HG03457 (cell line): Measurements from ENCODE around the gene TMEM132C.

Source experiments
- ATAC-seq: cut with Tn5 transposase; IDR thresholded peaks from one replicate; pipeline ENCODE4 v1.9.1; 2021; ENCODE audit warnings: moderate number of reproducible peaks; ENCODE audit not compliant: unreplicated experiment

TMEM132C gene

GRCh38 chr12:128693771-128694170 is 426.8 kb downstream of the TMEM132C start:
- ATAC-seq: no peak

- ATAC-seq: no peak
Measured at GRCh38 chr12:128694445-128694844, 427.5 kb downstream of the TMEM132C start.

GRCh38 chr12:128695697-128696096 is 428.7 kb downstream of the TMEM132C start:
- ATAC-seq: no peak

DNA sequence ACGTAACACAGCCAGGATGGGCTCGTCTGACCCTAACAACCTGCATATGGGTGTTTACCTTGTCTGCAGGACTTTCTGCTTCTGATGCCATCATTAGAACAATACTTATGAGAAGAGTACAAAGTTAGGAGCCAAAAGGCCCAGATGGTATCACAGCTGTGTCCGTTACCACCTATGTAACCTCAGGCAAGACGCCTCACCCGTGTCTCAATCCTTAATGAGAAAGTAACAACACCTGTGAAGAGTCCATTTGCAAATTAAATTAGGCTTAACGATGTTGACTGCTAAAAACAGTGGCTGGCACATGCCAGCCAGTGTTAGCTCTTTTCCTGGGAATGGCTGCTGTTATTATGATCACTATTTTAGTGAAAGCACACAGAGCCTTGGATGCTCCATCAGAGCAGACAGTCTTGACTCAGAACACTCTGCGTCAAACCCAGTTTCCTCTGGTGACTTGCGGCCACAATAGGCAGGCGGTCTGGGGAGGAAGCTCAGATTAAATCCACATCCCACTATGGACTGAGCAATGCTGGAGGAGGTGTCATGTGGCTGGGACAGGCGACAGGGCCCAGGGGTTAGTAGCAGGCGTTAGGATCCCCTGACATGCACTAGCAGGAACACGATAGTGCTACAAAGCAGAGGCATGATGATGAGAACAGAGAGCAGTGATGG is 431.5 kb downstream of the TMEM132C start:
- no peak for ATAC-seq

DNA sequence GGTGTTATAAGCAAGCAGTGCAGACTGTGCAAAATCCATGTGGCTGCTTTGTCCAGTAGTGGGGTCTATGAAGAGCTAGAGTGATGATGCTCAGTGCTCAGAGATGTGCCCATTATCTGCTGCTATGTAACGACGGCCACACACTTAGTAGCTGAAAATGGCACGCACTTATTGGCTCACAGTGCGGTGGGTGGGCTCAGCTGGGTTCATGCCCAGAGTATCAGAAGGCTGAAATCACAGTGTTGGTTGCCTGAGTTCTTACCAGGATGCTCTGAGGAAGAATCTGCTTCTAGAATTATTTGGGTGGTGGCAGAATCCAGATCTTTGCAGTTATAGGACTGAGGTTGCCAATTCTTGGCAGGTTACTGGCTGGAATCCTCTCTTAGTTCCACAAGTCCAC is 432.1 kb downstream of the TMEM132C start:
- no peak for ATAC-seq

GRCh38 chr12:128702371-128702770 is 435.4 kb downstream of the TMEM132C start:
- ATAC-seq: no peak

DNA sequence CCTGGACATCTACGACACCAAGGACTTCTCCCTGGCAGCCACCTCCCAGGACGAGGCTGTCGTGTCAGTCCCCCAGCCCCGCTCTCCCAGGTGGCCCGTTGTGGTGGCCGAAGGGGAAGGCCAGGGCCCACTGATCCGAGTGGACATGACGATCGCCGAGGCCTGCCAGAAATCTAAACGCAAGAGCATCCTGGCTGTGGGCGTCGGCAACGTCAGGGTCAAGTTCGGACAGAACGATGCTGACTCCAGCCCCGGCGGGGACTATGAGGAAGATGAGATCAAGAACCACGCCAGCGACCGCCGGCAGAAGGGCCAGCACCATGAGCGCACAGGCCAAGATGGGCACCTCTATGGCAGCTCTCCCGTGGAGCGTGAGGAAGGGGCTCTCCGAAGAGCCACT is 438.2 kb downstream of the TMEM132C start:
- ATAC-seq: no peak

DNA sequence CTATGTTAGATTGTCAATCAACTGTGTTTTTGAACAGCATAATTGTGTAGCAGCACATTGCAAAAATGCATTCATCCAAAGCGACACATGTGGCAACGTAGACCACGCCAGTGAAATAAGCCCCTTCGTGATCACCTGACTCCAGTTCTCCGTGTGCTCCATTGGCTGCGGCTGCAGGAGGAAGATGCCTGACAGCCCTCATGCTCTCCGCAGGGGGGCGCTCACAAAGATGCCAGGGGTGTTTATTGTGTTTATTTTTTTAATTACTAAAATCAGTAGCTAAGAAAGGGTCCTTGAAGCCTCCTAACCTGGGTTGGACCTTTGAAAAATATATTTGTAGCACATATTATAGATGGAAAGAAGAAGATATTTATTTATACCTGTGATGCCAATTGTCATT is 440.5 kb downstream of the TMEM132C start:
- ATAC-seq: no peak

DNA sequence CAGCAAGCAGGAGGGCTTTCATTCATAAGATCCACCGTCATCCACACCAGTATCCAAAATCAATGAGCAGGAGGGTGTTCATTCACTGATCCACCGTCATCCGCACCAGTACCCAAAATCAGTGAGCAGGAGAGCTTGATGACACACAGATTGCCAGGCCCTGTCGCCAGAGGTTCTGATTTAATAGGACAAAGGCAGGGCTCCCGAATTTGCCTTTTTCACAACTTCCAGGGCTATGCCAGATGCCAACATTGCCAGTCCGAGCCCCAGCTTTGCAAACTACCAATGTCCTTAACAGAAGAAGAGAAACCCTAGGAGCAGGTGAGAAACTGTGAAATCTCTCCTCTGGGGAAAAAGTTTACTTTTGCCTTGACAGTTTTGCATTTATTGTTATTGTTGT is 441.8 kb downstream of the TMEM132C start:
- no peak for ATAC-seq

GRCh38 chr12:128709660-128710059 is 442.7 kb downstream of the TMEM132C start:
- ATAC-seq: no peak

GRCh38 chr12:128711486-128711885 is 444.5 kb downstream of the TMEM132C start:
- no peak for ATAC-seq

GRCh38 chr12:128712622-128713021 is 445.7 kb downstream of the TMEM132C start:
- ATAC-seq: no peak

GRCh38 chr12:128715485-128715884 is 448.5 kb downstream of the TMEM132C start:
- no peak for ATAC-seq

DNA sequence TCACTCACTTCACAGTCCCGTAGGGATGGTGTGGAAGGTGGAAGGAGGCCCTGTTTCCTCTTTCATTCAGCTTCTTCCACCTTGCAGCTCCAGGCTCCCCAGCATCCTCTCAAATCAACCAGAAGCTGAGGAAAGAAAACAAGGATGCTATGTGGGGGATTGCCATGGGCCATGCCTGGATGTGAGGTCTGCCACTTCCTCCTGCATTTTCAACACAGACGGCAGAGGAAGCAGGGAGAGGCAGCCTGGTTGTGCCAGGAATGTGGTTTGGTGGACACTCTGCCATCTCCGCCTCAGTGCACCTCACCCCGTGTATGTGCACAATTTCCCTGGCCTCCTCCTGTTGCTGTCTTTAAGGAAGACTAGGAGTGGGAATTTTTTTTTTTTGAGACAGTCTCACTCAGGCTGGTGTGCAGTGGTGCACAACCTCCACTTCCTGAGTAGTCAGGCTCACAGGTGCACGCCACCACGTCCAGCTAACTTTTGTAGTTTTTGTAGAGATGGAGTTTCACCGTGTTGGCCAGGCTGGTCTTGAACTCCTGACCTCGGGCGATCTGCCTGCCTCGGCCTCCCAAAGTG is 457.6 kb downstream of the TMEM132C start:
- no peak for ATAC-seq

DNA sequence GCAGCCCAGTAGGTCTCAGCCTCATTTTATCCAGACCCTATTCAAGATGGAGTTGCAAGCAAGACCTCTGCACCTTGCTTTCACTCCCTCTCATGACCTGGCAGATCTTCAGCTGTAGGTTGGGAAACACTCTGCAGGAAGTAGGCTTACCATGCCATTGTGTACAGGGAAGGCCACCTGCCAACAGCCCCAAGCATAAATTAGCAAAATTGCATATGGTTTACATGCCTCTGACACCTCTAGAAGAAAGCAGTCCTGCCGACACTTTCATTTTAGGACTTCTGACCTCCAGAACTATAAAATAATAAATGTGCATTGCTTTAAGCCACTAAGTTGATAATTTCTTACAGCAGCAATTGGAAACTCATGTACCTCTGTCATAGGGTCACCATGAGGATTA is 459.9 kb downstream of the TMEM132C start:
- no peak for ATAC-seq

DNA sequence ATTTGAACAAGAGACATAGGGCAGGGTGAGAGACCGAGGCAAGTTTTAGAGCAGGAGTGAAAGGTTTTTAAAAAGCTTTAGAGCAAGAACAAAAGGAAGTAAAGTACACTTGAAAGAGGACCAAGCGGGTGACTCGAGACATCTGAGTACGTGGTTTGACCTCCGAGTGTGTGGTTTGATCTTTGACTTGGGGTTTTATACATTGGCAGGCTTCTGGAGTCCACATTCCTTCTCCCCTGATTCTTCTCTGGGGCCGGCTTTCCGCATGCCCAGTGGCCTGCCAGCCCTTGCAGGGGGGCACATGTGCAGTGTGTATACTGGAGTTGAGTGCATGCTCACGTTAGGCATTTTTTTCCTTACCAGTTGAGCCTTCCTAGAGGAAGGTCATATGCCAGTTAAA is 460.5 kb downstream of the TMEM132C start:
- ATAC-seq: no peak

GRCh38 chr12:128727999-128728398 is 461.0 kb downstream of the TMEM132C start:
- no peak for ATAC-seq

- ATAC-seq: no peak
Measured at GRCh38 chr12:128729628-128730121, 462.7 kb downstream of the TMEM132C start.

DNA sequence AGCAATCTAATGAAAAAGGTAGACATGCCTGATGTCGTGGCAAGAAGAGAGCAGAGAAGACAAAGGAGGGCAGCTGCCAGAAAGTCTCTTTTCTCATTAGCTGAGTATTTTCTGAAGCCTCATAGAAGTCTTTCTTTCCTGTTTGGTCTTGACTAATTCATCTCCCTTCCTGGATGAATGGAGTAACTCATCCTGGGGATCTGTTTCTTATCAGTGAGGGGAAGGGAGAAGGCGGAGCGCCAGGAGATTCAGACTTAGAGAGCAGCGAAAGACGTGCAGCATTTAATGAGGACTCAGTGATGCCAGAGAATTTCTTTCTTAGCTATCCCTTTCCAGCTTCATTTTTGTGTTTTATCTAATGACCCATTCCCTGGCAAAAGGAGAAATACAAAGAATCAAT is 467.4 kb downstream of the TMEM132C start:
- no peak for ATAC-seq

GRCh38 chr12:128737292-128737966 is 470.5 kb downstream of the TMEM132C start:
- ATAC-seq: no peak

DNA sequence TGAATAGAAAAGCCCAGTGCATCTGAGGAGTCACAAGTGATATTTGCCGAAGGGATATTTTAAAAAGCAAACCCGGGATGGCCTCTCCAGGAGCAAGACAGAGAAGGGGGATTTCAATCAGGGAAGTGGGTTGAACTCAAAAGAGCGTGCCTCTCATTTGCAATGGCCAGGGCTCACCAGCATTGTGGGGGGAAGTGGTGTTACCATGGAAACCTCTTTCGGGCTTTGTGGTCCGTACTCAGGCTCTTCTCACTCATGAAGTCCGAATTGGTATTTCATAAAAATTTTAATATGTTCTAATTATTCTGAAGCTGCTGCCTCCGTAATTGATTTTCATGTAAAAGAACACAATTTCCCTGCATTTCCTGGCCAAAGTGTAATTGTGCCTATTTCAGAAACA is 476.9 kb downstream of the TMEM132C start:
- ATAC-seq: no peak
